ENCODE data around the gene ACER2.

- TF ChIP-seq CTCF (tag by site-specific recombination; IDR thresholded peaks at IDR 0.05) (no peak), ZNF510 (tag by site-specific recombination; IDR thresholded peaks at IDR 0.05; ENCODE audit: insufficient replicate concordance) (no peak), ZNF701 (tag by site-specific recombination; IDR thresholded peaks at IDR 0.05) (no peak), ZNF324 (tag by site-specific recombination; IDR thresholded peaks at IDR 0.05) (no peak)
- TF ChIP-seq, protein P1, sequence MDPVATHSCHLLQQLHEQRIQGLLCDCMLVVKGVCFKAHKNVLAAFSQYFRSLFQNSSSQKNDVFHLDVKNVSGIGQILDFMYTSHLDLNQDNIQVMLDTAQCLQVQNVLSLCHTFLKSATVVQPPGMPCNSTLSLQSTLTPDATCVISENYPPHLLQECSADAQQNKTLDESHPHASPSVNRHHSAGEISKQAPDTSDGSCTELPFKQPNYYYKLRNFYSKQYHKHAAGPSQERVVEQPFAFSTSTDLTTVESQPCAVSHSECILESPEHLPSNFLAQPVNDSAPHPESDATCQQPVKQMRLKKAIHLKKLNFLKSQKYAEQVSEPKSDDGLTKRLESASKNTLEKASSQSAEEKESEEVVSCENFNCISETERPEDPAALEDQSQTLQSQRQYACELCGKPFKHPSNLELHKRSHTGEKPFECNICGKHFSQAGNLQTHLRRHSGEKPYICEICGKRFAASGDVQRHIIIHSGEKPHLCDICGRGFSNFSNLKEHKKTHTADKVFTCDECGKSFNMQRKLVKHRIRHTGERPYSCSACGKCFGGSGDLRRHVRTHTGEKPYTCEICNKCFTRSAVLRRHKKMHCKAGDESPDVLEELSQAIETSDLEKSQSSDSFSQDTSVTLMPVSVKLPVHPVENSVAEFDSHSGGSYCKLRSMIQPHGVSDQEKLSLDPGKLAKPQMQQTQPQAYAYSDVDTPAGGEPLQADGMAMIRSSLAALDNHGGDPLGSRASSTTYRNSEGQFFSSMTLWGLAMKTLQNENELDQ (tag by site-specific recombination; IDR thresholded peaks at IDR 0.05; ENCODE audit: low read depth) = no peak
Measured at GRCh38 chr9:19420877-19421276, 12.1 kb downstream of the ACER2 start.

Data from HEK293 (cell line).